ENCODE measurements around the gene LENEP.
A peak's percentile ranks its signal among the peaks of the same experiment; 100 is the strongest.

Gene LENEP

GRCh38 chr1:154999571-155000410, 6.4 kb downstream of the LENEP start:
- peak; percentile 49 for DNase-seq (ENCODE audit: low spot score)

DNA sequence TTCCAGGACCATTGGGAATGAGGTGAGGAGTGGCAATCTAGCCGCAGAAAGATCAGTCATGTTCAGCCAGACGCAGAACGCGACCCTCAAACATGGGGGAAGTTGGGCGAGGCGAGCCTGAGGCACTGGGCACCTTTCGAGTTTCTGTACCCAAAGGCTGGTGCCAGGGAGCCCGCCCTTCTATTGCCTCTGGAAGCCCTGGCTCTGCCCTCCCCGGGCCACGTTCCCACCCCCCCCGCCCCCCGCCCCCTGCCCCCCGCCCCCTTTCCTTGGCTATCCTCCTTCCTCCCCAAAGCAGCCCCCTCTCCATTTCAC, 7.0 kb downstream of the LENEP start:
- no peak for DNase-seq (ENCODE audit: low spot score)

DNA sequence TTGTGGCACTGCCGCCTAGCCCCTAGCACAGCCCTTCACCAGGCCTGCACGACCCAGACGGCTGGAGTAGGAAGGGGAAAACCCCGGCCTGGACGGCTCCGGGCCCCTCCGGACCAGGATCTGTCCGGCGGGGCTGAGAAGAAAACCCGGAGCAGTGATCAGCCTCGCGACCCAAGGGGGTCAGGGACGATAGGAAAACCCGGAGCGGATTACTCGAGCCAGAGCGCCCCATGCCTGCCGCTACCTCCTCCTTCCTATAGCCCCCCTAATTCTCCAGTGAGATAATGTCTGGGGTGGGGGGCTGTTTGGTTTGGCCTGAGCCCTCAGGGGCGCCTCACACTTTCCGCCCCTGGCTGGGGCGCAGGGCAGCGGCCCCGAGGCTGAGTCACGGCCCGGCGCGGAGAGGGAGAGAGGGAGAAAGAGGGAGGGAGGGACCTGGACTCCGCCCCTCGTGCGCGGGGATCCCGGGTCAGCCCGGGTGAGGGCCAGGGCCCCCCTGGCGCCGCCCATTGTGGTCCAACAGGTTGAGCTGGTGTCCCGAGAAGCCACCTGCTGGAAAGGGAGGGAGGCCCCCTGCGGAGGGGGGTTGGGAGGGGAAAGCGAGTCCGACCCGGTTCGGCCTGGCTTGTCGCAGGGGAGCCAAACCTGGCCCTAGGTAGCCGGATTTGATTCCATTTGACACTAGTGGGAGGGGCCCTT, 7.5 kb downstream of the LENEP start:
- DNase-seq (ENCODE audit: low spot score) = peak; percentile 93

GRCh38 chr1:155001425-155001674, 8.0 kb downstream of the LENEP start:
- DNase-seq (ENCODE audit: low spot score) = no peak

- DNase-seq (ENCODE audit: low spot score) = peak; percentile 98
Observed at GRCh38 chr1:155001675-155002463, 8.5 kb downstream of the LENEP start.

- peak; percentile 53 for DNase-seq (ENCODE audit: low spot score)
Observed at GRCh38 chr1:155002464-155003226, 9.3 kb downstream of the LENEP start, which contains the start of gene ZBTB7B. Gene ZBTB7B (plus strand): TSS chr1:155002802. CDS start chr1:155014661, 11,859 bp downstream.

- DNase-seq (ENCODE audit: low spot score) = peak; percentile 57
Observed at GRCh38 chr1:155003227-155003765, 9.9 kb downstream of the LENEP start.

DNA sequence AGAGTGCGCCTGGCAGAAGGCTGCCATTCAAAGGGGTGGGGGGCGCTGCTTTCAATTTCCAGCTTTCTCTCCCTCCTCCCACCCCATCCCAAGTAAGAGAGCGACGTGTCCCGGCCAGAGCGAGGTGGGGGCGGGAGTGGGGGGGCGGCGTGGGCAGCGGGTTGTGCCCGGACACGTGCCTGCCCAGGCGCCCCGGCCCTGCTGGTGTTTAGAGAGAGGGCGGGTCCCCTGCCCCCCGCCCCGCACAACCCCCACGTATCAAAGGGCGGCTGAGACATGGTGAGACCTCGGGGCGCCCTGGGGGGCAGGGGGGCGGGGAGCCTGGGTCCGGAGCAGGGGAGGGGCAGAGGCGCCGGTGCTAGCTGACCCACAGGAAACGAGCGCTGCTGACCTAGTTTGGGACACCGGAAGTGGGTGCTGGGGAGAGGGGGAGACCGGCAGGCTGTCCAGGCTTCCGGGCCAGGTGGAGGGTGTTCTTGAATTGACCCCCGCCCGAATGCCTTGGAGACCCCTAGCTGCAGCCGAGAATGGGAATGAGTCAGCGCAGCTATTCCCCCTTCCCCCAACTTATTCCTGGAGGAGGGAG, 10.5 kb downstream of the LENEP start:
- DNase-seq (ENCODE audit: low spot score) = peak; percentile 77

- no peak for DNase-seq (ENCODE audit: low spot score)
Observed at GRCh38 chr1:155004352-155005075, 11.1 kb downstream of the LENEP start.

DNA sequence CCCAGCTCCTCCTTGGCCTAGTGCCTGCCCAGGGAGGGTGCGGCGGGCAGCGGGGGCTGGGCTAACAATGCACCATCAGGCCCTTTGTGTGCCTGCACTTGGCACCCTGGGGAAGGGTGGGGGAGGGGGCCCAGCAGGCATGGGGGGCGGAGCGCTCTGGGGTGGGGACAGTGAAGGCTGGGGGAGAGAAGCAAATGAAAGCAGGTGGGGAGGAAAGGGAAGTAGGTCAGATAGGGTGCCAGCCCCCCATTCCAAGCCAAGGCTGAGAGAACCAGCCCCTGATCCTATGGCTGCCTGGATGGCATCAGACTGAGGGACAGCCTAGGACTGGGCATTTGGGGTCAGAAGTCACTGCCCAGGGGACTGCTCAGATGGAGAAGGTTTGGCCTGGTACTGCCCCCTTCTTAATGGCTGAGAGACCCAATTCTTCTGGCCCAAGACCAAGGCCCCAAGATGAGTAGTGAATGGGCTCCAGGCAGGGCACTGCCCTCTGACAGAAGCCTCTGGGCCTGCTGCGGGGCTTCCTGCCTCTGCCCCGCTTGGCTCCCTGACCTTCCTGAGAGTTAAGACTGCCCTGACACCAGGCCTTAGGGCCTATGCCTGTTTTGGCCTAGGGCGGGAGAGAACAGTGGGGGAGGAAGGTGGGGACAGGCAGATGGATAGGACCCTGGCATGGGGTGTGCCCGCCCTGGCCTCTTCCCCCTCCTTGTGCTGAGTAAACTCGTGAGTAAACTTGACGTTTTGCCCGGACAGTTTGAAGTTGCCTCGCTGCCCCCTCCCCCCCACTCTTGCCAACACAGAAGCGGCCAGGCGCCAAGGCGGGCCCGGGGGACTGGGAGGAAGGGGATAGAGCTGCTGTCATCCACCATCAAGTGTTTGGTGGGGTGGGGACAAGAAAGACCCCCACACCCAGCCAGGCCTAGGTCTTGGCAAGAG, 12.0 kb downstream of the LENEP start:
- DNase-seq (ENCODE audit: low spot score) = peak; percentile 56

GRCh38 chr1:155006601-155007101, 13.3 kb downstream of the LENEP start:
- DNase-seq (ENCODE audit: low spot score) = no peak

DNA sequence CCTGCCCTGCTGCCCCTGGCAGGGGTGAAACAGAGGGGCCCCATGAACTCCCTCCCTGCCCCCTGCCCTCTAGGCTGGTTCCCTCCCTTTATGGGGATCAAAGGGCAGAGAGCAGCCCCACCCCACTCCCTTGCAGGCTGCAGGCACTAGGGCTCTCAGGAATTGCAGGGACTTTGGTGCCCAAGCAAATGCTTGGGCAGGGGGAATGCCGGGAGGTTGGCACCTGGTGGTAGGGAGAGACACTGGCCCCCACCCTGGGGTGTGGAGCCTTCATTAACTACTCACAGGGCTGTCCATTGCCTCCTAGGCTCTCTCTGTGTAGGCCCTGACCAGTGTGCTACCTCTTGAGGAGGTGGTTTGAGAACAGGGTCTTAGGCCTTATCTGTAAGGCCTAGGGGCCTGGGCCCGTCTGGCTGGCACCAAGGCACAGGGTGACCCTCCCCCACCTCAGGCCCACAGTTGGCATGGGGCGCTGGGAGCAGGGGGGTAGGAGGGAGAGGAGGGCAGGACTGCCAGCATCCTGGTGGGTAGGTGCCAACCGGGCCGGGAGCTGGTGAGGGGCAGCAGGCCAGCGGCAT, 14.0 kb downstream of the LENEP start:
- no peak for DNase-seq (ENCODE audit: low spot score)

GRCh38 chr1:155008015-155008941, 14.9 kb downstream of the LENEP start:
- DNase-seq (ENCODE audit: low spot score) = no peak

GRCh38 chr1:155009221-155009711, 15.9 kb downstream of the LENEP start:
- DNase-seq (ENCODE audit: low spot score) = no peak

DNA sequence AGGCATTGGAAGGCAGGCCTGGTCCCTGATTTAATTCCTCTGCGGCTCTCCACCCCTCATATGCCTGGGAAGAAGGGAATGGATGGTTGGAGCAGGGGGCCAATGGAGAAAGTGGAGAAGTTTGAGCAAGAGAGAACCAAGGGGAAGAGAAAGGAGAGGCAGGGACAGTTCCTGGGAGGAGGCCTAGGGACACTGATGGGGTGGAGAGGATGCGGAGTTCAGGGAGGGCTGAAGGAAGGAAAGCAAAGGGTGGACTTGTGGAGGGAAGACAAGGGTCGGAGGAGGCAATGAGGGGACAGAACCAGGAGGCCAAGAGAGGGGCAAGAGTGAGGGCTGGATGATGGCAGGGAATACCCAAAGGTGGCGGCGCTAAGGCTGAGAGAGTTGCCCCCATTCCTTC, 16.4 kb downstream of the LENEP start:
- DNase-seq (ENCODE audit: low spot score) = no peak

- DNase-seq (ENCODE audit: low spot score) = no peak
Observed at GRCh38 chr1:155010211-155010918, 17.0 kb downstream of the LENEP start.

GRCh38 chr1:155011004-155011416, 17.6 kb downstream of the LENEP start:
- no peak for DNase-seq (ENCODE audit: low spot score)
